Articular chondrocyte of knee joint (primary cell): Measurements from ENCODE around the gene TLCD2. TPM values are rescaled to one million over a fixed set of nuclear protein-coding genes. Genes with fewer than 3 reads are reported as not detected.

Source experiments
- total RNA-seq: library from RNA; depleted of rRNA; stranded (reverse); fragments of >200 nt; gene quantifications from 2 replicates; pipeline ENCODE4 v1.2.3, GENCODE V29; 2012

Gene TLCD2
- 5.3 and 5.9 TPM in 2 replicates for total RNA-seq

GRCh38 chr17:1709971-1710806 is at the start of gene TLCD2:
Gene TLCD2 (minus strand): TSS chr17:1710377. CDS start chr17:1710242, 135 bp downstream.

DNA sequence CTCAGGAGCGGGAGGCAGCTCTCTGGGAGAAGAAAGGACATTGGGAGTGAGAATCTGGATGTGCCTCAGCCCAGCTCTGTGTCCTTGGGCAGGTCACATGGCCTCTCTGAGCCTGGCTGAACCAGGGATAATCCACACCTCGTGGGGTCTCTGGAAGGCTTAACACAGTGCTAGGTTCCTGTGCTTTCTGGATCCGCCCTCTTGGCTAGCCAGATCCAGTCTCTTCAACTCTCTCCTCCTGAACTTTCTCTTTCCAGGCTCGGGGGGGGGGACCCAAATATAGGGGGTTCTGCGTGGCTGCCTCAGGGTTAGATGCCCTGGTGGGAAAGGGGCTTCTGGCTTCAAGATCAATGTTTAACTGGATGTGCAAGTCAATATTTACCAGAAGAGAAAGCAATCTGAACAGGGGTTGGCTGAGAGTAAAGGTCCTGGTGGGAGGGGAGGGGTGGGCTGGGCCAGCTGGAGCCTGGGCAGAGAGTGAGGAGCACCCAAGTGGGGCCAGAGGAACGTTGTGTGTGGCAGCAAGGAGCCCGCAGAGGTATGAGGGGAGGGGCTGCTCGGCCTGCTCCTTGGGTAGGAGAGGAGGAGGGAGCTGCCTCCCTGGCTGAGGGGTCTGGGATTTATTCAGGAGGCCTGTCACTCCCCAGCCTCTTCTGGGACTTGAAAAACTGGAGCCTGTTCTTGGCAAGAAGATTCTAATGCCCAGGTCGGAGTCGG is 32.4 kb upstream of the TLCD2 start, which contains the start of gene SERPINF2:
Gene SERPINF2, plus strand, starts transcription at position 501 of the 717 bp plus-strand sequence. CDS start 2,125 bp downstream, outside the sequence.

GRCh38 chr17:1724351-1724868 is 14.2 kb upstream of the TLCD2 start, which contains the start of gene WDR81:
Gene WDR81 (plus strand): TSS chr17:1724704. CDS start chr17:1724960, 256 bp downstream.

GRCh38 chr17:1684378-1685189 is 25.6 kb downstream of the TLCD2 start, which contains the start of gene PRPF8:
Gene PRPF8 (minus strand): TSS chr17:1684867. CDS start chr17:1684571, 296 bp downstream.

Other genes with a start within 250 kb of the TLCD2 start
- gene MYO1C, start 217.7 kb downstream of the TLCD2 start, total RNA-seq = 209 and 216 TPM in 2 replicates
- 34.2 and 35.7 TPM in 2 replicates for gene INPP5K, start 193.8 kb downstream of the TLCD2 start, total RNA-seq
- gene PITPNA, start 147.6 kb downstream of the TLCD2 start, total RNA-seq = 31.3 and 31.4 TPM in 2 replicates
- 22.5 and 23.2 TPM in 2 replicates for gene SLC43A2, start 81.5 kb downstream of the TLCD2 start, total RNA-seq
- 0.65 and 0.97 TPM in 2 replicates for gene SCARF1, start 64.6 kb downstream of the TLCD2 start, total RNA-seq
- gene RILP, start 60.5 kb downstream of the TLCD2 start, total RNA-seq = 7.9 and 10.3 TPM in 2 replicates
- 117 and 135 TPM in 2 replicates for gene PRPF8, start 25.5 kb downstream of the TLCD2 start, total RNA-seq
- 21.4 and 27.4 TPM in 2 replicates for gene WDR81, start 14.3 kb upstream of the TLCD2 start, total RNA-seq
- gene SERPINF2, start 32.5 kb upstream of the TLCD2 start, total RNA-seq = 0.11 and 0.13 TPM in 2 replicates
- 5.1 and 16.5 TPM in 2 replicates for gene SERPINF1, start 51.7 kb upstream of the TLCD2 start, total RNA-seq
- 11.2 and 11.8 TPM in 2 replicates for gene SMYD4, start 119.5 kb upstream of the TLCD2 start, total RNA-seq
- 25.2 TPM in 2 replicates for gene RPA1, start 119.6 kb upstream of the TLCD2 start, total RNA-seq